VCaP (cell line): Measurements from ENCODE around the gene TRIM46.
"Not testable (repeated sequence)": the region's sequence is repeated elsewhere in the genome, so short reads cannot be mapped to it uniquely, and the experiment has no call there.

Experiments used
- H3K27ac ChIP-seq: fragments of 450-650 bp; 2 replicates; pipeline ENCODE4 v1.5.1; 2017
- TF ChIP-seq, protein P1 (sequence below): fragments of 450-650 bp; conservative IDR thresholded peaks from 2 replicates; pipeline ENCODE4 v1.5.1; 2017; ENCODE audit warnings: mild to moderate bottlenecking, moderate library complexity

The TRIM46 gene

DNA sequence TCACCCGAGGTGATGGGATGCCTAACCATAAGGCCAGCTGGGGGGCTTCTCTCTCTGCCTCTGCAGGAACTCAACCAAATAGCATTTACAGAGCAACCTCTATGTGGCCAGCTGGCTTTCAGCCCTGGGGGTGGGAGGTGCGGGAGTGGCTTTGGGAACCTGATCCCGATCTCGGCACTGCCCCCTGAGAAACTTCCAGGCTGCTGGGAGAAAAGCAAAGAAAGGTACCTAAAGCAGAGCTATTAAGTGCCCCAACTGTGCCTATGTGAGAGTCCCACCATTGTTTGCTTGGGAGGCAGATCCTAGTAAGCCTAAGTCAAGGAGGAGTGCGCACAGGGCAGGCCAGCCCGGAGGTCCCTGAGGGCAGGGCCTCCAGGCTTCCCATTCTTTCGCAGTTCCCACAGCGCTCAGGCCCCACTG is 7.6 kb upstream of the TRIM46 start:
- no peak overlapping the region for H3K27ac ChIP-seq
- TF ChIP-seq, protein P1, sequence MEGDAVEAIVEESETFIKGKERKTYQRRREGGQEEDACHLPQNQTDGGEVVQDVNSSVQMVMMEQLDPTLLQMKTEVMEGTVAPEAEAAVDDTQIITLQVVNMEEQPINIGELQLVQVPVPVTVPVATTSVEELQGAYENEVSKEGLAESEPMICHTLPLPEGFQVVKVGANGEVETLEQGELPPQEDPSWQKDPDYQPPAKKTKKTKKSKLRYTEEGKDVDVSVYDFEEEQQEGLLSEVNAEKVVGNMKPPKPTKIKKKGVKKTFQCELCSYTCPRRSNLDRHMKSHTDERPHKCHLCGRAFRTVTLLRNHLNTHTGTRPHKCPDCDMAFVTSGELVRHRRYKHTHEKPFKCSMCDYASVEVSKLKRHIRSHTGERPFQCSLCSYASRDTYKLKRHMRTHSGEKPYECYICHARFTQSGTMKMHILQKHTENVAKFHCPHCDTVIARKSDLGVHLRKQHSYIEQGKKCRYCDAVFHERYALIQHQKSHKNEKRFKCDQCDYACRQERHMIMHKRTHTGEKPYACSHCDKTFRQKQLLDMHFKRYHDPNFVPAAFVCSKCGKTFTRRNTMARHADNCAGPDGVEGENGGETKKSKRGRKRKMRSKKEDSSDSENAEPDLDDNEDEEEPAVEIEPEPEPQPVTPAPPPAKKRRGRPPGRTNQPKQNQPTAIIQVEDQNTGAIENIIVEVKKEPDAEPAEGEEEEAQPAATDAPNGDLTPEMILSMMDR, result no peak

DNA sequence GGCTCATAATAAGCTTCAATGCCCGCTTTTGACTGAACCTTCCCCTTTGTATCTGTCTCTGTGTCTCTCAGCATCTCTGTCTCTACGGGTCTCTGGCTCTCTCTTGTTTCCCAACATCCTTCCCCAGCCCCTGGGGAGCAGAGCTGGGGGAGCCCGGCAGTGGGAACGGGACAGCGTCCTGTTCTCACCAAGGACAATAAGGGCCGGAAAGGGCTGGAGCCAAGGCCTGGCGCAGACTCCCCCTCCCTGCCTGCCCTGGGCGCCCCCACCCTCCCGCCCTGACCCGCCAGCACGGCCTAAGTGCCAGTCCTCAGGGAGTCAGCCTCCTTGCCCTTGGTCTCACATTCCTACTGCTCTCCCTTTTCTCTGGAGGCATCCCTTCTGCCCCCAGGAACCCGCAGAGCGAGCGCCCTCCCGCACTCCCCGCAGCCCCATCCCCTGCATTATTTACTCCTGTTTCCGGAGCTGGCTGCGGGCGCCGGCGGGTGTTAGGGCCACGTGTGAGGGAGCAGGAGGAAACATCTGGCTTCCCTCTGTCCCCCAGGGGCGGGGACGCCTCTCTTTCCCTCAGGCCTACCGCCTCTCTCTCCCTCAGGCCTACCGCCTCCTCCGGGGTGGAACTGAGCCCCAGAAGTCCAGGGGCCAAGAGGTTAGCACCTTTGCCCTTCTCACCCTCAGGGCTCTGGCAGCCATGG is 7.0 kb upstream of the TRIM46 start:
- TF ChIP-seq, protein P1, result no peak
- H3K27ac ChIP-seq, result no peak overlapping the region

DNA sequence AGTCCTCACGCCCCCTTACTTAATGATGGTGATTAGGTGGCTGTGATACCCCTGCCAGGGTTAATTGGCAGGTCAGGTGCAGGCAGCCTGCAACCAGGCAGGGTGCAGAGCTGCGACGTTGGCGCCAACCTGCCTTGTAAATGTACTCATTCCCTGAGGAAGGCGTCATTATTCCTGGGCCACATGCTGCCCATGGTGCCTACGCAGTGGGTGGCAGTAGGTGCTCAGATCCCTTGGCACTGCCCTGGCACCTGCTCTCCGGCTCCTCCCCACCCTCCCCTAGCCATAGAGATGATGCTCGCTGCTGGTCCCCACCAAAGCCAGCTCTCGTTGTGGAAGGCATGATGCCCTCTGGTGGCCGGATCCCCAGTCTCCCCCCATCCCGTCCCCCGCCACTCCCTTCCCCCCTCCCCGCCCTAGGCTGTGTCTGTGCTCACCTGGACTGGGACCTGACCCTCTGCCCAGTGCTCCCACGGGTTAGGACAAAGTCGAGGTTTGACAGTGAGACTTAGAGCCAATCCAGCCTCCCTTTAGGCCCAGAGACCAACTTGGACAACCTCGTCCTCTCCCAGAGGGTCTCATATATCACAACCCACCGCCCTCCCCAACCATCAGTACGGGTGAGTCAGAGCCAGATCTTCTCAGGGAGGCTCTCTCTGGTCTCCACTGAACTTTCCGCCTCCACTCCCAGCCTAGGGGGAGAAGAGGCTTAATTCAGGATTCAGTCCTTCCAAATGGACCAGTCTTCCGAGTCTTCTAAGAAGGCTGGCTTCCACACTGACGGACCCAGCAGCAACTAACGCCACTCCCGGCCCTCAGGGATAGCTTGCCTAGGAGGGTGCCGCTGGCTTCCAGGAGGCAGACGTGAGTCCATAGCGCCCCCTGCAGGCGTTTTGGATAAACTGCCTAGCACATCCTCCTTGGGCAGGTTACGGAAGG is 6.2 kb upstream of the TRIM46 start:
- TF ChIP-seq, protein P1, result peak; percentile 82

DNA sequence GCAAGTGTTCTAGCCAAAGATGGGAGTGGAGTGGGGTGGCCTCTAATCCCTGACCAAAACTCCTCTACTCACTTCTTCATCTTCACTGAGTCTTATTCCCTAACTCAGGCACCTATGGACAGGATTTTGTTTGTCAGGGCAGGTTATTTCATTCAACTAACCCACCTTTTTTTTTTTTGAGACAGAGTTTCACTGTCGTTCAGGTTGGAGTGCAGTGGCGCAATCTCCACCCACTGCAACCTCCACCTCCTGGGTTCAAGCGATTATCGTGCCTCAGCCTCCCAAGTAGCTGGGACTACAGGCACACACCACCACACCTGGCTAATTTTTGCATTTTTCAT is 5.6 kb upstream of the TRIM46 start:
- not testable (repeated sequence) for H3K27ac ChIP-seq
- TF ChIP-seq, protein P1, result peak; percentile 22

More for the DNA sequence above, 6.2 kb upstream of the TRIM46 start:
- no peak overlapping the region for H3K27ac ChIP-seq

DNA sequence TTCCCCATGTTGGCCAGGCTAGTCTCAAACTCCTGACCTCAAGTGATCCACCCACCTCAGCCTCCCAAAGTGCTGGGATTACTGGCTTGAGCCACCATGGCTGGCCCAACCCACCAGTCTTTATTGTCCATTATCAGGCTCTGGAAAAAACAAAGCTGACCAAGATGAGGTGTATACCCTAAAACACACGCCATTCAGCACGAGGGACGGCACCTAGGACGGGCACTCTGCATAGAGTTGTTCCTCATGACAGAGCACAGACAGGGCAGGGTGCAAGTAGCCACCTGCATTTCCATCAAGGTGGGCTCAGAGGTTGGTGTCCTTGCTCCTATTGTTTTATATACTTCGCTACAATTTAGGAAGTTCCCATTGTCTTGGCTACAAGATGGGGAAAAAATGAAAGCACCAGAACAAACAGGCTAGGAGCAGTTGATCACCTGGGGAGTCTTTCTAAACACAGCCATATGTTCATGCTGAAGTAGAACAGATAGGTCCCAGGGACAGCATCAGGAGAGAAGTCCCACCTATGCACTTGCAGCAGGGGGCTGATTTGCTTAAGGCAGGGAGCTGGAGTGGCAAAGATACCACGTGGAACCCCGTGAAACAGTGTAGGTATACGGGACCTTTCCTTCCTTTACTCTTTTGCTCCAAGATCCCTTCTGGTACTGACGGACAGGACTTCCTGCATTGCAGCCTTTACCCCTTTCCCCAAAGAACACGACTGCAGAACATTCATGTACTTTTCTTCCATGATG is 5.0 kb upstream of the TRIM46 start:
- TF ChIP-seq, protein P1, result no peak
- H3K27ac ChIP-seq, result no peak overlapping the region

DNA sequence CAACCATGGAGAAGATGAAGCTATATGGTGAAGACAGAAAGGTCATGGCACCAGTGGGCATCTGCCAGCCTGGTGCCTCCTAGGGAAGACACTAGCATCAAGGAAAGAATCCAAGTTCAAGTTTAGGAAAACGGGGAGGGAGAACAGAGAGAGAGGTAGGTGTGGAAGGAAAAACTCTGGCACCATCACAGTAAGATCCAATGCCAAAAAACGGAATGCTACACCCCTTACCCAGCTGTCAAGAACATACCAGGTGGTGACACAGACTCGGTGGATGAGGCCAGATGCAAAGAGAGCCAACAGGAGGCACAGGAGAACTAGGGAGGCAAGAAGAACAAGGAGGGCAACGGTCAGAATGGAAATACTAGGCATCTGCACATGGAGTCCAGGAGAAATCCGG is 4.1 kb upstream of the TRIM46 start:
- H3K27ac ChIP-seq, result no peak overlapping the region
- TF ChIP-seq, protein P1, result no peak
